Measurements from ENCODE around the gene FOXN4.

GRCh38 chr12:109228664-109229063 lies 80.4 kb downstream of the FOXN4 start:
- no peak for TF ChIP-seq CTCF (IDR thresholded peaks at IDR 0.05)
- TF ChIP-seq POLR2AphosphoS5 (IDR thresholded peaks at IDR 0.05; ENCODE audit: insufficient read depth in 1 of 2, low read depth in 1 of 2) = no peak
- no peak for TF ChIP-seq POLR2A (IDR thresholded peaks at IDR 0.05)

Measured in vagina (tissue), 2 donors.